RPMI8226 (cell line): ENCODE measurements around the gene ITGB1BP2.
"Not testable (repeated sequence)": the region's sequence is repeated elsewhere in the genome, so short reads cannot be mapped to it uniquely, and the experiment has no call there.

Experiments used
- DNase-seq: peaks from one replicate; pipeline ENCODE4 v3.0.0-alpha.2; 2015

The ITGB1BP2 gene

GRCh38 chrX:71302461-71303213, 1.1 kb downstream of the ITGB1BP2 start:
- DNase-seq, result no peak

GRCh38 chrX:71304561-71304960, 3.0 kb downstream of the ITGB1BP2 start:
- DNase-seq, result no peak

GRCh38 chrX:71315917-71316316, 14.4 kb downstream of the ITGB1BP2 start:
- no peak for DNase-seq

GRCh38 chrX:71316959-71317358, 15.4 kb downstream of the ITGB1BP2 start:
- not testable (repeated sequence) for DNase-seq

- DNase-seq, result no peak
Observed at GRCh38 chrX:71320126-71320525, 18.6 kb downstream of the ITGB1BP2 start.

GRCh38 chrX:71321731-71322130, 20.2 kb downstream of the ITGB1BP2 start:
- DNase-seq, result no peak

GRCh38 chrX:71324452-71324851, 22.9 kb downstream of the ITGB1BP2 start:
- not testable (repeated sequence) for DNase-seq

GRCh38 chrX:71326394-71326793, 24.8 kb downstream of the ITGB1BP2 start:
- no peak for DNase-seq

GRCh38 chrX:71349151-71349665, 47.7 kb downstream of the ITGB1BP2 start:
- DNase-seq, result not testable (repeated sequence)

GRCh38 chrX:71349867-71350266, 48.3 kb downstream of the ITGB1BP2 start:
- not testable (repeated sequence) for DNase-seq

- DNase-seq, result not testable (repeated sequence)
Observed at GRCh38 chrX:71352439-71352838, 50.9 kb downstream of the ITGB1BP2 start.
